Epithelial cell of esophagus (primary cell): ENCODE data around the gene MTARC1.

ENCODE experiments used
- DNase-seq: peaks from one replicate; pipeline ENCODE4 v3.0.0; 2010; ENCODE audit warnings: low read depth
- H3K4me3 ChIP-seq: 2 replicates; pipeline ENCODE4 v1.5.1; 2011; ENCODE audit warnings: mild to moderate bottlenecking, low read length, control low read depth
- CTCF ChIP-seq: IDR thresholded peaks from 2 replicates; pipeline ENCODE4 v1.5.1; 2011; ENCODE audit warnings: low read depth, mild to moderate bottlenecking, low read length, control low read depth, inconsistent platforms; ENCODE audit not compliant: insufficient read depth; ENCODE audit errors: missing control alignments

MTARC1 gene

GRCh38 chr1:220798338-220798737, 11.6 kb downstream of the MTARC1 start:
- no peak overlapping the region for H3K4me3 ChIP-seq
- TF ChIP-seq CTCF = no peak
- DNase-seq = no peak

GRCh38 chr1:220800262-220800661, 13.5 kb downstream of the MTARC1 start:
- H3K4me3 ChIP-seq = no peak overlapping the region
- no peak for DNase-seq
- TF ChIP-seq CTCF = no peak

GRCh38 chr1:220803401-220804201, 16.9 kb downstream of the MTARC1 start:
- peak; percentile 67 for TF ChIP-seq CTCF
- peak; percentile 37 for DNase-seq
- no peak overlapping the region for H3K4me3 ChIP-seq

- no peak for DNase-seq
- H3K4me3 ChIP-seq = no peak overlapping the region
- no peak for TF ChIP-seq CTCF
These were observed 17.5 kb downstream of the MTARC1 start for GRCh38 chr1:220804202-220804586.

GRCh38 chr1:220806408-220806807, 19.7 kb downstream of the MTARC1 start:
- no peak overlapping the region for H3K4me3 ChIP-seq
- DNase-seq = no peak
- no peak for TF ChIP-seq CTCF

GRCh38 chr1:220807726-220808125, 21.0 kb downstream of the MTARC1 start:
- TF ChIP-seq CTCF = no peak
- H3K4me3 ChIP-seq = no peak overlapping the region
- no peak for DNase-seq
